Activated T-cell treated with anti-CD3 and anti-CD28 coated beads for 48 hours (primary cell): ENCODE results near the gene ZNF277.

Source experiments
- DNase-seq: peaks from one replicate; pipeline ENCODE4 v3.0.0-alpha.2; 2020; ENCODE audit warnings: low read depth

ZNF277 gene, protein sequence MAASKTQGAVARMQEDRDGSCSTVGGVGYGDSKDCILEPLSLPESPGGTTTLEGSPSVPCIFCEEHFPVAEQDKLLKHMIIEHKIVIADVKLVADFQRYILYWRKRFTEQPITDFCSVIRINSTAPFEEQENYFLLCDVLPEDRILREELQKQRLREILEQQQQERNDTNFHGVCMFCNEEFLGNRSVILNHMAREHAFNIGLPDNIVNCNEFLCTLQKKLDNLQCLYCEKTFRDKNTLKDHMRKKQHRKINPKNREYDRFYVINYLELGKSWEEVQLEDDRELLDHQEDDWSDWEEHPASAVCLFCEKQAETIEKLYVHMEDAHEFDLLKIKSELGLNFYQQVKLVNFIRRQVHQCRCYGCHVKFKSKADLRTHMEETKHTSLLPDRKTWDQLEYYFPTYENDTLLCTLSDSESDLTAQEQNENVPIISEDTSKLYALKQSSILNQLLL

DNA sequence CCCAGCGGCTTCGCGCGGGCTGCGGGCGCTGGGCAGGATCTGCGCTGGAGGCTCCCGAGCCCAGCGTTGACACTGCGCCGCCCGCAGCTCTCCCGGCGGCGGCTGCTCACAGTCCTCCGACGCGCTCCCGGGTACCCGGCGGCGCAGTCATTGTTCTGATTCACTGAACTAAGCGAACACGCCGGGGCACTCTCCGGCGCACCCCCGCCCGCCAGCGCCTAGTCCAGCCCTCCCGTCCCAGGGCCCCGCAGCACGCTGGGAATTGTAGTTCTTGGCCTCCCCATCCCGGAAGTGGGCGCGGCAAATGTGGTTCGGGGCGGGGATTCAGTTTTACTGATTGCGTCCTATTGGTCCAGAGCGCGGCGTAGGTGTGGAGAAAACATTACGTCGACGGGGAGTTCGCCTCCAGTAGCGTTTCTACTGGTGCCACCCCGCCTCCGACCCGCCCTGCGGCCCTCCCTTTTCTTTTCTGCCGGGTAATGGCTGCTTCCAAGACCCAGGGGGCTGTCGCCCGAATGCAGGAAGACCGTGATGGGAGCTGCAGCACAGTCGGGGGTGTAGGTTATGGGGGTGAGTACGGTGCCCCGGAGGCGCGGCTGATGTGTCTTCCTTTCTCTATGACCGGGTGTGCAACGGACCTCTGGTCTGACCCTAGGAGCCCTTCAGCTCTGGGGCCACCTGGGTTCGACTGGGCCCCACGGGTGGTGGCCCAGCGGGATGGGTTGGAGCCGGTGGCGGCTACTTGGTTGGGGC is at the start of gene ZNF277, which contains the start of gene DOCK4:
Gene ZNF277 (plus strand): TSS at position 458 of the 753 bp plus-strand sequence. CDS start 22 bp downstream, at position 480.
Gene DOCK4 (minus strand): TSS at position 162 of the 753 bp plus-strand sequence. CDS start 261 bp downstream, outside the sequence.
- DNase-seq: peak; percentile 98

DNA sequence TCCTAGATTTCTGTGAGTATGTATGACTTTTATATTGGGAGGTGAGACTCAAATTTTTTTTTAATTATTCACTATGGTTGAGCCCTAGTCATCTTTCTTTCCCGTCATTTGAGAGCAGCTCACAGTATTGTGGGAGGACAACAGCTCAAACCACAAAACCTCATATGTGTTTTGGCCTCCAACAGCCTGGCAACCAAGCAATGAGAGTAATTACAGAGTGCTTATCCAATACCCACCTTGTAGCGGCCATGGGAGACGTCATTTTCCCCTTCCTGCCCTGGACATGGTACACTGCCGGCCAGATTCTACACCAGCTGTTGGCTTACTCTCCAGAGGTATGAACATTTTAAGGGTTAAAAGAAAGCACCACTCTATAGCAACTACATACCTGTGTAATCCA is 49.4 kb upstream of the ZNF277 start:
- DNase-seq: no peak

DNA sequence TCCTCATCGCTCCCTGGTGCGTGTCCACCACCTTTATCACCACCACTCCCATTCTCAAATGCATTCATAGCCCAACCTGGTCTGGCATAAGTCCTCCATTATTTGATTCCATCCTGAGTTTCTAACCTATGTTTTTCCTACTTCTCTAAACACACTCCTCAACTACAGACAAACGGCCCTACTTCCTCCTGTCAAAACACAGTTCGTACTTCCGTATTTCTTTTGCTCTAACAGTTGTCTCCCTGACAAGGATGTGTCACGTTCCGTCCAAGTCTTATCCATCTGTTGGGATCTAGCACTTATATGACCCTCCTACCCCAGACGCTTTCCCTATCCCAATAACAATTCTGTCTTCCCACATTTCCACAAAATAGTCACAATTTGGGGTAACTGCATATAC is 47.1 kb upstream of the ZNF277 start:
- no peak for DNase-seq

DNA sequence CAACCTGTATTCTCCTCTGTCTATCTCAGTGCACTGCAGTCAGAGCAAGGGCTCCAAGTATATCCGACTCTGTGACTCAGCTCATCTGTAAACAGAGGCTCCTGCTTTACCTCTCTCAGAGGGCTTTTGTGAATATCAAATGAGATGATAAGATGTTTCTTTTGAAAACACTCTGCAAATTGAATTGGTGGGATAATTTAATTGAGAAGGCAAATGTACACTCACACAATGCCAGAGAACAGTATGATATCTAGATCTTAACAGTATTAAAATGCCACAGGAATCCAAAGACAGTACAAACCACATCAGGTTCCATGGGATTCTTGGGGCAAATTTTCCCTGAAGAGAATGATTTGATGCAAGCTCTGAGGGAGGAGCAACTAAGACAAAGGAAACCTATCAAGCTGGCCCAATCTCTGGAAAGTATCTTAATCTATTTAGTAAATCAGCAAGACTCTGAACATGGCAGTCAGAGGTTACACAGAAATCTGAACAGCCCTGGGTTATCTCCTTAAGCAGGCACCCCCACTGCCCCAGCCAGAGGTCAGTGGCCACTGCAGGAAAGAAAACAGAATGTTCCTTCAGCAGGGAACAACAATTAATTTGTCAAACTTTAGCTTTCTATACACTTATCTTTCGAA is 46.2 kb upstream of the ZNF277 start:
- no peak for DNase-seq

DNA sequence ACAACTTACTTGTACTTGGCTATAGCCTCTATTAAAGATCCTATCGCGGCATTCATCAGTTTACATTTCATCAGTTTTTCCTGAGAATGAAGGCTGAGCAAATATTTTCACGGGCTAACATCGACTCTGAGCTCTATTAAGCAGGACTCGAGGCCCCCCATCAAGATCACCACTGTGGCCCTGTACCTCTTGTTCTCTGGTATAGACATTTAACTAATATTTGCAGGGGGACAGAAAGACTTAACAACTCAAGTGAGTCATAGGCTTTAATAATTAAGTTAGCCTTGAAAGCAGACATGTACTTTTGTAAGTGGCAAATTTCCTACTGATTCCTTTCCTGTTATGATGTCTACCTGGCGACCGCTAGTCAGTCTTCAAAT is 45.7 kb upstream of the ZNF277 start:
- no peak for DNase-seq

DNA sequence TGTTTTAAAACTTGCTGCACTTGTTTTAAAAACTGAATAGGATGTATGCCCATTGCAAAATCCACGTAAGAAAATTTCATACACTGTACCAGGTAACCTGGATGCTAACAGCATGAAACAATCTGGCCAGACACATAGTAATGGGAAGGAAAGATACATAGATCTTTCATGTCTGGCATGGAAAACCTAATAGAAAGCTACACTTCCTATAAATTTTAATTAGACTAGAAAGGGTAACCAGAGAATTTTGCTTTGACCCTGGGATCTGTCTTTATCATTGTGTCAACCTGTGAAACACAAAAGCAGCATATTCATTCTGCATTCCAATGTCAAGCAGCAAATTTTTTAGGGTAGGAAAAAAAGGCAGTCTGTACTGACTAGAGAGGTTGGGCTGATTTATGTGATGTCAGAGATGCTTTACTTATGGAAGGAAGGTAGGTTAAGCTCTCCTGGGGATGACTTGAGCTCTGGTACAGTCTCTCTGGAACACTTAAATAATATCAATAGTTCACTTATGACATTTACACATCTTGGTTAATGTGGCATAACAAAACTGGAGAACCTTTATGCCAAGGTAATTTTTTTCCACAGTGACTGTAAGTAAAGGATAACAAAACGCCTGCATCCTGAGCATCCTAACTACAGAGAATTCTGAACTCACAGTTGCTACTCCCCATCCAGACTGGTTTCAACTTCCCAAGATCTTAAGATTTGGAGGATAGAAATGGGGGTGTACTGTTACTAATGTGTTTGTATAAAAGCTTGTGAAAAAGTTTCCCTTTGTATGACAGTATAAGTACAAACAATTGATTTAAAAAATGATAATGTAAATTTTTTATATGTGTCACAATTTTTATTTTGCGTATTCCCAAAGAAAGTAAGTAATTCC is 45.0 kb upstream of the ZNF277 start:
- no peak for DNase-seq

DNA sequence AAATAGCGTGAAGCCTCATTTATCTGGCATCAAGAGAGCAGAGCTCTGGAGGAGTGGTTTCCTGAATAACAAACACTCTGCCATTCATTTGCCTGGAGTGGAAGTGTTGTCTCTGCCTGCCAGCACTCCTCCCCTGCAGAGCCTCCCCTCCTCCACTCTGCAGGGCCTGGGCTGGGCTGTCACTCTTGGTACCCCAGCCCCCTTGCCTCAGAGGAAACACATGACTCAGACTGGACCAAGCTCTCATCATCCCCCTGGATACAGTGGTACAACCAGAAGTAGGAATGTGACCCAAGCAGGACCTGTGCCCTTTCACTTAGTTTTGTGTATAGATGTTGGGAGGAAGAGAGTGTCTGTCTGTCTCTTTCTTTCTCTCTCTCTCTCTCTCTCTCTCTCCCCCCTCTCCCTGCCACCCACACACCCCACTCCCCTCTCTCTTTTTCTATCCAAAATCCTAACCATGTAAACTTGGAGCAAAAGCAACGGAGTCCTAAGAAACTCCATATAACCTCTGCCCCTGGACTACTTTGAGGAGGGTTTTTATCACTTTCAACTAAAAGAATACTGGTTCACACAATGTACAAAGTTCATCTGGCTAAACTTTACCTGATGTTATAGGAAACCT is 44.2 kb upstream of the ZNF277 start:
- DNase-seq: no peak

DNA sequence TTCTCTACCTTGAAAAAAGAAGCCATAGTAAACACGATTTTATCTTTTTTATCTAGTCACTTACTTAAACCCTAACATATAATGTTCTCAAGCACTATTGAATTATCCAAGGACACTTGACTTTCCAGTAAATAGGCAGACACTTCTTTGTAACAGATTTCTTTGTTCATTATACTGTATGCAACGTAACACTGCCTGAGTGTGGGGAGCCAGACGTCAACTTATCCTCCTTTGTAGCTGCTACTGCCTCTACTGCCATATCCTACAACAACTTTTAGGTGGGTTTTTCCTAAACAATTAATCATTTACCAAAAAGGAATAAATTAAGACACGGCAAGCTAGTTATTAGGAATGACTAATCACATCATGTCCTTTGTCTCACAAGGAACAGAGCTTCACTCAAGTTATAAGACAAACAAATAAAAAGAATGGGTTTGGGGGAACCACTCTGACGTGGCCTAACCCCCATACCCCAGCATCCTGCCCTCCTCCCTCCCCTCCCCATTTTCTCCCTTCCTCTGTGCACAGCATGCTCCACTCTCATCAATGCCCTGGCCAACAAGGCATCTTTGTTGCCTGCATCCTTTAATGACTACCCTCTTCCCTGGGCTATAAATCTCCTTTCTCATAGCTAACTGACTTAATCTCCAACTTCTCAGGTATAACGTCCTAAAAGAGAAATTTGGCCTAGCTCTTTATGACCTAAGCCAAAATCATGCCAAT is 43.5 kb upstream of the ZNF277 start:
- no peak for DNase-seq

DNA sequence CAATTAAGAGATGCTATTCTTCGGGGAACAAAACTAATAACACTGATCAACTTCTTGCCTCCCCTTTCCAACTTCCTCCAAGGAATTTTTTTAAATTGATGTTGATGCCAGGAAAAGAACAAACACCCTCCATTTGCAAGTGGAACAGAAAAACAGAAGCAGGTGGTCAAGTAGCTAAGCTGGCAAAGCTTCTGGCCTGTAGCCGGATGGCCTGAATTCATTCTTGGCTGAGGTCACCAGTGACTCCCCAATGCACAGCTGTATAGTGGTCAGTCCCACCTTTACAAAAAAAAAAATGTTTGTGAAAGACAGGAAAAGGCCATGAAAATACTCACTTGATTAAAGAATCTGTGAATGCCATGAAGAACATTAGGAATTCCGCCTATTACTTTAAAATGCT is 39.3 kb upstream of the ZNF277 start:
- DNase-seq: no peak

DNA sequence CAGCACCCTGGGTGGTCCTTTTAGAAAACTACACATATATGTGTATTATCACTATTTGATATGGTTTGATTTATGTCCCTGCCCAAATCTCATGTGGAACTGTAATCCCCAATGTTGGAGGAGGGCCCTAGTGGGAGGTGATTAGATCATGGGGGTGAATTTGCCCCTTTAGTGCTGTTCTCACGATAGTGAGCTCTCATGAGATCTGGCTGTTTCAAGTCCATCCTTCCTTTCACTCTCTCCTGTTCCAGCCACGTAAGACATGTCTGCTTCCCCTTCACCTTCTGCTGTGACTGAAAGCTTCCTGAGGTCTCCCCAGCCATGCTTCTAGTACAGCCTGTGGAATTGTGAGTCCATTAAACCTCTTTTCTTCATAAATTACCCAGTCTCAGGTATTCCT is 37.6 kb upstream of the ZNF277 start:
- DNase-seq: no peak

DNA sequence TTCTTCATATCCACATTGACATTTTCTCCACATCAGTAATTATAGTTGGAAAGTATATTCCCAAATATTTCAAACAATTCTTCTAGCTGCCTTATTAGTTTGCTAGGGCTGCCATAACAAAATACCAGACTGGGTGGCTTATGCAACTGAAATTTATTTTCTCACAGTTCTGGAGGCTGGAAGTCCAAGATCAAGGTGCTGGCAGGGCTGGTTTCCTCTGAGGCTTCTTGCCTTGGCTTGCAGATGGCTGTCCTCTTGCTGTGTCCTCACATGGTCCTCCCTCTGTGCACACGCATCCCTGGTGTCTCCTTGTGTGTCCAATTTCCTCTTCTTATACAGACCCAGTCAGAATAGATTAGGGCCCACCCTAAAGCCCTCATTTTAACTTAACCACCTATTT is 34.8 kb upstream of the ZNF277 start:
- no peak for DNase-seq

DNA sequence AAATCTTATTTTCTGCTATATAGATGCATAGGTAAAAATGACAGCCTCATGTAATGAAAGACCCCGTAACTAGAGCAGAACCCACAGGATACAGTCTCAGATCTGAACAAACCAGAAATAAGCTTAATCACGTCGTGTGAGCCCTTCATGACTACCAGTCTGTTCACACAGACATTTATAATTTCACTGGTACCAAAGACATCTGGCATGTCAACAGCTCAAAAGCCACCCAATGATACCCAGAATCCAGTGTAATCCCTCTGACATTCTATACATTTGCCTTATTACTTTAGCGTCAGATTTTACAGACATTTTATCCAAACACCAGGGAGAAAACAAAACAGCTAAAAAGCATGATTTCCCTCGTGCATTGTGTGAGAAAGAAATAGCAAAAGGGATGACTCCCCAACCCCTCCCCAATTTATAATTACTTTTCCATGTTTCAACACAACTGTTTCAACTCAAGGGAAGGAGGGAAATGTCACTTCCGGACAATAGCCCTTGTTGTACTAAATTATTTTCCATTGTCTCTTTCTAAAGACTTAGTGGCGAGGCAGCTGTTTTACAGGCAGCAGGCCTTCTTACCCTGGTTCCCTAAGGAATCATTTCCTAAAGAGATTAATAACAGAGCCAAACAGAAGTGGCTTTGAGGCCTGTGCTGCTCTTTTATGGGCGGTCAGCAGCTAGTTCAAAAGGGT is 33.5 kb upstream of the ZNF277 start:
- DNase-seq: no peak

DNA sequence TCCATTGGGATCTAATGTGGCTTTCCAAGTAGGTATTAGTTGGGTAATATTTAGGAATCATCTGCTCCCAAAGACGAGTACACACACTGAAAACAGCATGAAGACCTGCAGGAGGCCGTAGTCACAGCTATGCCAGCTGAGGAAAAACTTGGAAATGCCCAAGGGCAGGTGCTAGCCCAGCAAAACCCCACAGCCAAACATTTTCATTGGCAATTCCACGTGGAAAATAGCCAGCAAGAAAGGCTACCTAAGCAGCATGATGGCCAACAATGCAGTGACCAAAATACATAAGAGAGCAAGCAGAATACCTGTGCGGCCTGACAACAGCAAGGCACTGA is 33.0 kb upstream of the ZNF277 start:
- DNase-seq: no peak

DNA sequence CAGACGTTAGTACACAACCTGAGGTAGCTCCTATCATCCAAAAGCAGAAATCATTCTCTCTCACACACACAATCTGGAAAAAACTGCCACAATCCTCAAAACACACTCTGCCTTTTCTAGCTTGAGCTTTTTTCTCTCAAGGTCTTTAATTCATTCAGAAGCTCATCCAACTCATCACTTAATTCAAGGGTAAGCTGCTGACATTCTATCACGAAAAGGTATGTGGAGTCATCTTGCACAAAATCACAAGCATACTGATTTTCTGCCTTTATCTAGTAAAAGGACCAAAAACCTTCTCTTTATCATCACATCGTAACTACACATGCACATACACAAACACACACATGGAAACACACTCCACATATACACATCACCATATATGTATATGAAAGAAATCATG is 32.3 kb upstream of the ZNF277 start:
- no peak for DNase-seq

DNA sequence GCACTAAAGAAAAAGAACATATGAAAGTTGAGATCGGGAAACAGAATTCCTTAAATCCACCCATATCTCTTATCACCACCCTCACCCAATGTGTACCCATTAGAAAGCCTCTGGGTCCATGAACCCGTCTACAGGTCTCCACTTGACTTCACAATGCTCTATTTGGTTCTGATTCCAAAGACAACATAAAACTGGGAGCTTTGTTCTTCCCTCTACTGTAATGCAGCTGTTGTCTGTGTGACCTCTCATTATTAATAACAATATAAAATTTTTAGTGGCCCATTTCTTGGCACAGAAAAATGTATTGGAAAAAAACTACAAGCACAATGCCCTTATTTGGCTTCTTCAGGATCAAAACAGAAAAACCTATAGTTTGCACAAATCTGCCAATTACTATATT is 30.3 kb upstream of the ZNF277 start:
- DNase-seq: no peak

DNA sequence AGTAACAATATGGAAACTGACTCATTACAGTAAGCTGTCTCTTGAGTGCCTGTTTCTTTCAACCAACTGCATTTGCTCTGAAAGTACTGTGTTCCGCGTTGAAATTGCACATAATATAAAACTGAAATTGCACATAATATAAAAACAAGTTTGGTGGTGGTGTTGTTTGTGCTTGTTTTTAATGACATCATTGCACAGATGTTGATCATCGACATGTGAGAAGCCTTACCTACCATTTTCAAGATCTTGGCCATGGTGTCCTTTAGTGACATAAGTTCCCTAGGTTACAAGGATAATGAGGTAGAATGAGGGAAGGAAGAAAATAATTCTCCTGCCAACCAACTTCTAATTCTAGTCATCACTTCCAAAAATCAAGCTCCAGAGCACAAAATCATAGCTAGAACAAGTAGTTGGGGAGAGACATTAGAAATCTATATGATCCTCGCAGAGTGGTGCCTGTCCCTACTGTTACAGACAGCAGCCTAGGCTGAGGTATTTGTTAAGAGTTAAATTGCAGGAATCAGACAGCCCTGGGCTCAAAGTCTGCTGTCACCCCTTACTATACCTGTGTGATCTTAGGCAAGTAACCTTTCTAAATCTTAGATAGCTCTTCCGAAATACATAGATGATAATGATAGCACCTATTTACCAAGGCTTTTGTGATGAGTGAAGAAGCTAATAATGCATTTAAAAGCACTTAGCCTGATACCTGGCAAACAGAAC is 29.6 kb upstream of the ZNF277 start:
- no peak for DNase-seq

DNA sequence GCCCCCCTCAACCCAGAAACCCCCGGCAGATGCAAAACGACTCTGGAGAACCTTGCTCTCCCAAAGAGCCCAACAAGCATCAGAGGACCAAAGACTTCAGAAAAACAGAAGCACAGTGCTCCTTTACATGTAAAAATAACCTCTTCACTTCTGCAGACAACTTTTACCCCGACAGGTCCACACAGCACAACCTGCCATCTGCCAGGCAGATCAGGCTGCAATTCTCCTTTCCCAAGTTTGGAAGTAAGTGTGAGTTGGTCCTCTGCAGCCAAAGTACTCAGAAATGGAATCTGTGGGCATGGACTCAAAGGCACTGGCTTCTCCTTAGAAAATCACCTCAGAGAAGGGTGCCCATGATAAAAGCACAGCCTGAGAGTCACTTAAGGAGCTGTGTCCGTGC is 26.3 kb upstream of the ZNF277 start:
- no peak for DNase-seq

DNA sequence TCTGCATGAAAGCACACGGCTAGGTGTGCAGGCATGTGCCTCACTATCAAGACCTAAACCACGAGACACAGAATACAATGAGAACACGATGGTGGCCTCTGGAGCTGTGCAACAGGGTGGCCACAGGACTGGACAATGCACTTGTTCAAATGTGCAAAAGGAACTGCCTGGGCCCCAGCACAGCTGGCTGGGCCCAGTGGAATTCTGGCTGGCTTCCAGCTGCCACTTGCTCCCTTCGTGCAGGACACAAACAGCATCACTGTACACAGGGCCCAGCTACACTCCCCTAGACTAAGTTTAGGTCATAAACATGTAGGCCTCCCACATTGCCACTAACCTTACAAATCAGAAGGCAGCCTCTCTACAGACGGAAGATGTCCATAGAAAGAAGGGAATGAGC is 23.7 kb upstream of the ZNF277 start:
- no peak for DNase-seq

DNA sequence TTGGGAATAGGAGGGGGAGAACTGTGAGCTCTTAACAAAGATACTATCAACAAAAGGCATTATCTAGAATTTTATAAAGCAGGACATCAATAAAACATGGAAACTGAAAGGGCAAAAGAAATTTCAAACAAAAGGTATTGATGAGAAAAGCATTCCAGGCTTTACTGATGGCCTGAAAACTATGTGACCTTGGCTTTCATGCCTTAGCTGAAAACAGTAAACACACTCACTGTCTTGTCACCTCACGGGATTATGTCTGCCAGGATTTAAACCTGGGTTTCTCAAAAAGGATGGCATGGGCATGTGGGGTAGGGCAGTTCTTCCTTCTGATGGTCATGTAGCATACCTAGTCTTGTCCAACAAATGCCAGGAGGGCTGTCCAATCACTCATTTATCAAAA is 23.2 kb upstream of the ZNF277 start:
- DNase-seq: no peak

DNA sequence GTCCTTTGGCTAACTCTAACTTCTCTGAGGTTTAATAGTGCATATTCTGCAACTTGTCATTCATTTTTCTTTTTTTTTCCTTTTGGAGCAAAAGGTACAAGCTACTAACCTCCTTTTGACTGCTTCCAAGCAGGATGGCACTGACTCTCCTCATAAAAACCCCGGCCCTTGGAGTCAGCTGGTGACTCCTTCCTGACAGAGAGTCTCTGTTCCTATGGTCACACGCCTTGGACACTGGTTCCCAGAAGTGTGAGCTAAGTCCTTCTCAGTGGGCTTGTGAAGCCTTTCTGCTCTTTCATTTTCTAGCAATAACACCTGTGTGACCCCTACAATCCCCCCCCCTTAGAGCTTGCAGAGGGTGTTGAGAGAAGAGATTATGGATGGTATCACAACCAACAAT is 22.0 kb upstream of the ZNF277 start:
- DNase-seq: no peak
